GM18519 (cell line): Measurements from ENCODE around the gene RERE.

ENCODE experiments used
- ATAC-seq: cut with Tn5 transposase; IDR thresholded peaks from one replicate; pipeline ENCODE4 v1.9.1; 2021; ENCODE audit warnings: mild to moderate bottlenecking, moderate library complexity; ENCODE audit not compliant: unreplicated experiment, low FRiP score

The RERE gene

DNA sequence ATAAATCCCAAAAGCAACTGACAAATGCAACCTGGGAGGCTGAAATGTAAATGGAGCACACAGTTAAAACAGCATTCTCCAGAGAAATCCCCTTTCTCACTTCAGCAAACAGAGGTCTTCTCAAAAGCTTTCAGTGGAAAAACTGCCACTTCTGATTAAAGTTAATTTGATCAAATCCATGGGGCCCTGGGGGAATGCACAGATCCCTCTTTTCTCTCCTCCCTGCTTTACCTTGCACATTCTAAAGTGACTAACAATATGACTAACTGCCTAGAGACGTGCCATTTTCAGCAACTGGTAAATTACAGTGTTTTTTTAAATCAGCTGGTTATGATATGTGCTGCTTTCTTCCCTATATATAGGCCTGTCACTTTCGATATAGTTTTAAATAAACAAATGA is 142.5 kb downstream of the RERE start:
- no peak for ATAC-seq

DNA sequence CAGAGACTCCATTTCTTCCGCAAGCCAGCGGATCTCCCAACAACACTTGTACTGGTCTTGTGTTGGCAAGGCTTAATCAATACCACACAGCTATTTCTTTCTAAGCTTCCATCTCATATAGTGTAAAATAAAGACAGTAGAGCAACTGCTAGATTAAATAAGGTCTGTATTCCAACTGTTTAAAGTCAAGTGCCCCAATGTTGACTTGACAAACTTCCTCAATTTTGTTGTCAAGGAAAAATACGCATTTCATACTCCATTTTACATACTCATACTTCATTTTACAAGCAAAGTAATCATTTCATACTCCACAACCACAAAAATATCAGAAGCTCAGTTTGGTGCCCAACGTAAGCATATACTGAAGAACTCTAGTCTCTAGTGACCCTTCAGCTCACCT is 143.0 kb downstream of the RERE start:
- ATAC-seq = no peak

DNA sequence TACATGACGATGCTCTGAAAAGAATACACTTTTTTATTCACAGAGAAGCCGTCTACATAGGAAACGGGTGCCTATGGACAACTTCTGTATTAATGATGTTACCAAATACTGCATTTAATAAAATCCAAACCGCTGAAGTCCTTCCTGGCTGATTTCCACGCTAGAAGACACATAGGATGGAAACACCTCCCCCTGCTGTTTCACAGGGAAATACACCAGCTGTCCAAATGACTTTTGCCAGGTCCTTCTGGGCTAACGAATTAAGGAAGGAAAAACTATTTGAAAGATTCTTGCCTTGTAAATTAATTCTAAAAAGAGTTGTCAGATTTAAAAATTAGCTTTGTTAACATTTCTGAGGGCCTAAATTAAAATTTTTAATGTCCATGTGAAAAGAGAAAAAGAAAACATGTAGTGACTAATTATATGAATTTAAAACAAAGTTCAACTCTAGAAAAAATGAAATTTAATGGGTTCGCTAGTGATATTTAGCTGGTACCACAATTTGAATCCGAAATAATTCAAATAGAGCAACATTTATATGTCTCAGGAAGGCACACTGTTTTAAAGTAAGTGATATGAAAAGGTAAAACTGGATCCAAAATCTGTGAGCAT is 146.0 kb downstream of the RERE start:
- ATAC-seq = no peak

DNA sequence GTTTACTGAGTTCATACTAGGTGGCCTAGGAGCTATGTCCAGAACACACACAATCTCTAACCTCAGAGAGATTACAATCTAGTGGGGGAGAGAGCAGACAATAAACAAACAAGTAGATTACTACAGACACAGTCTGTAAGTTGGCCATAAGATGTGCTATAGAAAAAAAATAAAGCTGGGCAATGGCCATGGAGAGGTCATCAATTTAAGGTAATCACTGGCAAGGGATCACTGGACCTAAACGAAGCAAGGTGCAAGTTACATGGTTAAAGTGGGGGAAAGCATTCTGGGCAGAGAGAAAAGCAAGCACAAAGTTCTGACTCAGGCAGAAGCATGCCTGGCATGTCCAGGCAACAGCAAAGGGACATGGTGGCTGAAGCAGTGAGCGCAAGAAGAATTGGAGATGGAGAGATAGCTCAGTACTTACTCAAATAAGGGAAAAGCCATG is 147.0 kb downstream of the RERE start:
- no peak for ATAC-seq

DNA sequence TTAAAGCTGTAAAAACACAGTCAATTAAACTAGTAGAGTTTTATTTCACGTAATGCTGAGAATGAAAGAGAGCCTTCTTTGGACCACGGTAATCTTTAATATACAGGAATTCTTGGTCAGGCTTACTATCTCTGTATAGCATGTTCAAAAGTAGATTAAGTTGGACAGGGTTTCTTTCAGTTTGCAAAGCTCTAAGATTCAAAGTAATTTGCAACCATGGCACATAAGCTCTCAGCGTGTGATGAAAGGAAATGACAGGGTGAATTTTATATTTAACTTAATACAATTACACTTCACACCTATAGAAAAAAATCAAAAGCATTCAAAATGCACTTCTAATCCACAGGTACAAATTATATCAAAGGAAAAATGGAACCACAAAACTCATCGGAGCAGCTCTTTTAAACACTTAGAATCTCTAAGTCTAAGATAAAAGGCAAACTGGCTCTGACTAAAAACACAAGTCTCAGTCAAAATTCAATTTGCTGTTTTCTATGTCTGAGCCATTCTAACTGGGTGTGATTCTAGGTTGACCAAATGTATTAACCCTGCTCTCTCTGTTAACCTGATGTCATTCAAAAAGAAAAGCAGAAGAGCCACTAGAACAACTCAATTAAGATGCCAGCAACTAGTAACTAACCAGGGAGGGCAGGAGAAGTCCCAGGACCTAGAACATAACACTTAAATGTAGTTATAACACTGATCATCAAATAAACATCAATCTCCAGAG is 147.7 kb downstream of the RERE start:
- no peak for ATAC-seq

DNA sequence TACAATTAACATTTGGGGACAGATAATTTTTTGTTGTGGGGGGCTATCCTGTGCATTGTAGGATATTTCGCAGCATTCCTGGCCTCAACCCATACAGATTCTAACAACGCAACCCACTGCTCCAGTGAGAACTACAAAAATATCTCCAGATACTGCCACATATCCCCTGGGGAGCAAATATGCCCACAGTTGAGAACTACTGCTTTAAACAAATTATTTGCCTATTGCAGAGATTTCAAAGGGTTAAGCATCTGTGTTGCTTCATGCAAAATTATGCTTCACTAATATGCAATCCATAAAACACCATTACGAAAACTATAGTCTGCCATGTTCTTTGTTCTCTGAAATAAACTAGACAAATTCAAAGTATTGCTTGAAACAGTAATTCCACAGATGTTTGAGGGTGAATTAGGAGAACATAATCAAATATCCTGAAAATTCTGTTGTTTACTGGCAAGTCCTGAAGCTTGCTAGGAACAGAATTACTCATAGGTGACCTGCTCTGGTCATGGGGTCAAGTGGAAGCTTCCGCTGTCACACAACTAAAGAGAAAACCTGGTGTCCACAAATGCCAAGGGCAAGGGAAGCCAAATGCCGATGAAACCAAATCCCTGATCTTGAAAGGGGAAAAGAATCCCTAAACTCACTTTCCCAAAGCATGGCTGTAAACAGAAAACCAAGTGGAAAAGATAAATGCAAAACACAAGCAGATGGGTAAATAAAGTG is 149.4 kb downstream of the RERE start:
- no peak for ATAC-seq

DNA sequence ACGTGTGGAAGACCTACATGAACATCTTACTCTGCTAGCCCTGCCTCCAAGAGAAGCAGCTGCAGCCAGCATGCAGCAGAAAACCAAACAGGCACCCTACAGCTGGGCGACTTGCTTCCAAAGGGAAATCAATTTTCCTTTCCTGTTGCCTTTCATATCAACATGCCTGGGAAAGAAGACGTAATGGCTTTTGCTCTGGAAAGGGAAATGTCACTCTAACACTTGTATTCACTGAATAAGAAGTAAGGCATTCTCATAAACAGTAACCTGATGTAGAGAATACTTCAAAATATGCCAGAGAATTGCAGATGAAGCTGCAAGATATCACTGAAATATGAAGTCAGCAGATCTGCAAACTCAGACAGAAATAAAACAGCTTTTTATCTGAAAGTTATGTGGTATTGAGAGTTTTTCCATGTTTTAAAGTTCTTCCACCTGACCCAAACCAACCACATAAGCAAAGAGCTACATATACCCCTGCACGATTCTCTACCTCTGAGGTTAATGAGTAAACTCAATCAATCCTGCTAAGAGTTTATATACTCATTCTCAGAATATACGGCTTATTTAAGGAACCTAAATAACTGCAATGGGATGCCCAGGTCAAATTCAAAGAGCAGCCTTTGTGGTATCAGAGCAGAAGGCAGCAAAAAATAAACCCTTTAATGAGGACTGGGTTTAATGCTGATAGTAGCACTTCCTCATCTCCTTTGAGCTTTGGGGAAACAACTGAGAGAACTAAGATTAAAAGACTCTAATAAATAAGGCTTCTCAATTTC is 150.9 kb downstream of the RERE start:
- no peak for ATAC-seq

DNA sequence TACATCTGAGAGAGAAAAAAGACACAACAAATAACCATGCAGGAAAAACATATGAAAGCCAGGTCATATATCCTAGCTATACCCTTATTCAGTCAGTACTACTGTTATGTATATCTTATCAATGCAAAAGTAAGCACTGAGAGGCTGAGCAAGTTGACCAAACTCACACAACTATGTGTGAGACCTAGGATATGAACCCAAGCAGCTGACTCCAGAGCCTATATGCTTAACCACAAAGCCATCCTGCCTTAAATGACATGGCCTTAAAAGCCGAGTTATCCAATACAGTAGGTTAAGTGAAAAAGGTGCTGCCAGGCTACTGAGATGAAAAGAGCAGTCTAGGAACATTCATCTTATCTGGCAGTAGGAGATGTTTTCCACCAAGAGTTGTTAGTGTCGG is 151.6 kb downstream of the RERE start:
- no peak for ATAC-seq

DNA sequence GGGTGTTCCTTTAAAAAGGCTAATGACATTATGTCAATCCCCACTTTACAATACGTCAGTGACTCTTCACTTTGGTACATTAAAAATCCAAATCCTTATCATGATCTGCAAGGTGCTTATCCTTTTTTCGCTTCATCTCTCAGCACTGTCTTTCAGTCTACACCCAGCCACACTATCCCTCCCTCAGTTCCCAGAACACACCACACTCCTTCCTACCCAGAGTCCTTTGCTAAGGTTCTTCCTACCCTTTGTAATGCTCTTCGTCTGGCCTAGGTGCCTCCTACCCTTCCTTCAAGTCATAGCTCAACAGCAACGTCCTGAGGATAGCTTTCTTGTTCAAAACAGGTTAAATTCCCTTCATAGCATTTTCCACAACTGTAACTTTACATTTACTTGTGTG is 152.6 kb downstream of the RERE start:
- no peak for ATAC-seq

DNA sequence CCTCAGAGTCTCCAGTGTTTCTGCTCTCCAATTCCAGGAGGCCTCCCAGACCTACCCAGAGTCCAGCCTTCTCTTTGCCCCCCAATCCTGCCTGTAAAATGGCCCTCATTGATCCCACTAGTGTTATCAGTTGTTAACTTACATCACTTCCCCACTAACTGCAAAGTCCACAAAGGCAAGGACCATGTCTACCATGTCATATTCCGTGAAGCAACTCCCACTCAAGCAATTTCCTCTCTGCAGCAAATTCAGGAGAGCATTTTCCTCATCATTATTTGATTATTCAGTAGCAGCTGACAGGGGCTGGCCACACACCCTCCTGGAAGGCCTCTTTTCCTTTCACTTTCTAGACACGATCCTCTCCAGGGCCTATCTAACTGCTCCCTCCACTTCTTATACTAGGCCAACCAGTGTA is 153.5 kb downstream of the RERE start:
- no peak for ATAC-seq

DNA sequence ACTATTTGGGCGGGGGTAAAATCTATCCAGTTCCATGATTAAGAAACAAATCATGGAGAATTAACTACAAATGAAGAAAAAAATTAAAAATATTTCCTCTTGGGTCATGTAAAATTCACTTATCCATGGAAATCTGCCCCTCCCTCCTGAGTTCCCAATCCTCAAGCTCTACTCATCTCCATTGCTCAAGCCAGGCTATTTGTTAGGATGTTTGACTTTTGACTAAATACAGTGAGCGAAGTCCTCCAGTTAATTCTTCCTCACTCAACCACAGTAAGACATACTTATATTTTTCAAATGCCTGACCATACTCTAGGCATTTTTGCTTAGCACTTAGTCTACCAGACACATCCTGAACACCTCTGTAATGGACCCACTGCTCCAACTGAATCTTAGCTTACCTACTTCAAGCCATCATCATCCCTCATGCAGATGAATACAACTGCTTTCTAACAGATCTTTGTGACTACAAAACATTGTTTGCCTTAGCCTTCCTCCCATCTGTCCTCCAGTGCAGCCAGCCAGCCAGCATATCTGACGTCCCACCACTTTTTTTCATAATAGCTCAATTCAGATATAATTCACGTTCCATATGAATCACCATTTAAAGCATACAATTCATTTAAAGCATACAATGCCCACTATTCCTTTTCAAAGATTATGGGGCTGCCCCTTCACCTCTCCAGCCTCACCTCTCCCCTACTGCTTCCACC is 154.2 kb downstream of the RERE start:
- no peak for ATAC-seq

DNA sequence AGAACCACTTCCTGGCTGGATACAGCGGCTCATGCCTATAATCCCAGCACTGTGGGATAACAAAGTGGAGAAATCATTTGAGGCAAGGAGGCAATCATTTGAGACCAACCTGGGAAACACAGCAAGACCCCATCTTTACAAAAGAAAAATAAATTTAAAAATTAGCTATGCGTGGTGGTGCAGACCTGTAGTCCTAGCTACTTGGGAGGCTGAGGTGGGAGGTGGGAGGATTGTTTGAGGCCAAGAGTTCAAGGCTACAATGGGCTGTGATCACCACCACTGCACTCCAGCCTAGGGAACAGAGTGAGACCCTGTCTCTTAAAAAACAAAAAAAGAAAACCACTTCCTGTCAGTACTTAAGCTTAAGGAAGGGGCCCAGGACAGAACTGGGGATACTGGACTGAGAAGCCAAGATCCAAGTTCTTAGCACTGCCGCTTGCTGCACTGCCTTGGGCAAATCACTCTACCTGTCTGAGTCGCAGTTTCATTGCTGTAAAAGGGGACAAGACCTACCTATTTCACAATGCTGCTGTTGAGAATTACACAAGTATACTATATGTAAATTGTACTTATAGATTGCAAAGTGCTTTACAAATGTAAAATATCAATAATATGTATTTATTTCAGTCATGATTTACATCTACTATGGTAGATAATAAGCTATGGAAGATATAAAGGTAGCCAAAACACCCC is 154.9 kb downstream of the RERE start:
- no peak for ATAC-seq

DNA sequence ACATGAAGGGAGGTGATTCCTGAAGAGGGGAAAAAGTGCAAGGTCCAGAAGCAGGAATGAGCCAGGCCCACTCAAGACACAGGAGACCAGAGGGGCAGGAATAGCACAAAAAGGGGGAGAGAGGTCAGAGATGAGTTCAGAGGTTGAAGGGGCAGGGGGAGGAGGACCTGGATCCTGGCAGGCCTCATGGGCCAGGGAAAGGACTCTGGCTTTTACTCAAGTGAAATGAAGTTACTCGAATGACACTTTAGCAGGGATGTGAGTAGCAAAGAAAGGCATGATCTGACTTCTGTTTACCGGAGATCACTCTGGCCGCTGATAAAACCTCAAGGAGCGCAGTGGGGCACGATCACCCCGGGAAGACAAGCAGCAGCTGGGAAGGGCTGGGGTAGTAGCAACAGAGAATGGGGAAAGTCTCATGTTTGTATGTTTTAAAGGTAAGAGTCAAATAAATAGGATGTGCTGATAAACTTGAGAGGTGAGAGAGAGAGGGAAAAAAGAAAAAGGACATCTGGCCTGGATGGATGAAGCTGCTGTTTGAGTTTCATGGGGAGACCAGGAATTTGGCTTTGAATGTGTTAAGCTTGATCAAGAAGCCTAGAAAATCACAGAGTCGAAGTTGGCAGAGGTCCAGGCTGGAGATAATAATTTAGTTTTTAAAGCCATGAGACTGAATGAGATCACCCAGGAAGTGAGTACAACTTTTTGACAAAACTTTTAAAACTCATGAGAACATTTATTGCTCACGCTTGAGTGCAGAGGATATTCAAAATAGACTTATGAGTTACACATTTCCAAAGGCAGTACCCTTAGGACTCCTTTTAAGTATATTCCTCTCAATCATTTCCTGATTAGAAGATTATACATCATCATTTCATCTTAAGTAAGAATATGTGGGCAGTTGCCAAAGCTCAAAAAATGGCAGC is 156.0 kb downstream of the RERE start:
- no peak for ATAC-seq

DNA sequence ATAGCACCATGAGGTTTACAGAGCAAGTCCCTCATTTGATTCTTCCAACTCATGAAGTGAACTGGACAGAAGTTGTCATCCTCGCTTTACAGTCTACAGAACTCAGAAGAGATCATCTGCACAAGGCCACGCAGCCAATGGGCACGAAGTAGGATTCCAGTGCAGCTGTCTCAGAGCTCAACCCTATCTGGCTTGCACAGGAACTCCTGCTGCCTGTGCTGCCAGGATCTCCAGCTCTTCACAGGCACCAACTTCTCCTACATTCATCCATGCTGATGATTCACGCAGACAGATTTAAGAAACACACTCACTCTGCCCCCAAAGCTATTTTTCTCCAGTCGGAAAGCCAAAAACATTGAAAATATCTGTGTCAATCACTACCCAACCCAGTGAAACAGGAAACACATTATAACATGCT is 157.0 kb downstream of the RERE start:
- ATAC-seq = no peak

DNA sequence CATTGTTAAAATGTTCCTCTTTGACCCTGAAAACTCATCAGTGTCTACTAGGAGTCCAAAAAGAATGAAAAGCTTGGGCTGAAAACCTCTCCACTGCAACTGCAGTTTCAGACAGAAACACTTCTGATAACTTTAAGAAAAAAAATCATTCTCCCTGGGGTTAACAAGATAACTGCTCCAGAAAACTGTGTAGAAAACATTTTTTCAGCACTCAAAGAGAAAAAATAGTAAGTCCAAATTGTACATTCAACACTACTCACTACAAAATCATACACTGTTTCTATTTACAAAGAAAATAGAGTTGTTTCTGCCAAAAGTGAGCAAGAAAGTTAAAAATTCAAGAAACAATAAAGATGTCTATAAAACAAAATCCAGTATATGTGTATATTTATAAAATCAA is 157.8 kb downstream of the RERE start:
- no peak for ATAC-seq

DNA sequence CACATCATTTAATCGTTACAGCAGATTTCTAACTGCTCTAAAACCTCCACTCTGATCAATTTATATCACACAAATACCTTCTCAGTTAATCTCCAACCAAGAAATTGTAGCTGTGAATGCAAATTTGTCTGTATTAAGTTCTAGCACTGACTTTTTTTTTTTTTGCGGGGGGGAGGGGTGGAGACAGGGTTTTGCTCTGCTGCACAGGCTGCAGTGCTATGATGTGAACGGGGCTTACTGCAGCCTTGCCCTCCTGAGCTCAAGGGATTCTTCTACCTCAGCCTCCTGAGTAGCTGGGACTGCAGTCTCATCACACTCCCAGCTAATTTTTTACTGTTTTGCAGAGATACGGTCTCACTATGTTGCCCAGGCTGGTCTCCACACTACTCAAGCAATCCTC is 163.6 kb downstream of the RERE start:
- no peak for ATAC-seq

DNA sequence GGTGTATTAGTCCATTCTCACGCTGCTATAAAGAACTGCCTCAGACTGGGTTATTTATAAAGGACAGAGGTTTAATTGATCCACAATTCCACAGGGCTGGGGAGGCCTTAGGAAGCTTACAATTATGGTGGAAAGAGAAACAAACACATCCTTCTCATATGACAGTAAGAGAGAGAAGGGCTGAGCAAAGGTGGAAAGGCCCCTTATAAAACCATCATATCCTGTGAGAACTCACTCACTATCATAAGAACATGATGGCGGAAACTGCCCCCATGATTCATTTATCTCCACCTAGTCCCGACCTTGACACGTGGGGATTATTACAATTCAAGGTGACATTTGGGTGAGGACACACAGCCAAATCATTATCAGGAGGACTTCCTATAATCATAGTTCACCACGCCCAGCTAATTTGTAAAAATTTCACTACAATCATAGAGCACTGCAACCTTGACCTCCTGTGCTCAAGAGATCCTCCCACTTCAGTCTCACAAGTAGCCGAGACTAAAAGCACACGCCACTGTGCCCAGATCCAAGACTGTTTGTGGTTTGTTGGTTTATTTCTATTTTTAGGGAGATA is 164.9 kb downstream of the RERE start:
- no peak for ATAC-seq

DNA sequence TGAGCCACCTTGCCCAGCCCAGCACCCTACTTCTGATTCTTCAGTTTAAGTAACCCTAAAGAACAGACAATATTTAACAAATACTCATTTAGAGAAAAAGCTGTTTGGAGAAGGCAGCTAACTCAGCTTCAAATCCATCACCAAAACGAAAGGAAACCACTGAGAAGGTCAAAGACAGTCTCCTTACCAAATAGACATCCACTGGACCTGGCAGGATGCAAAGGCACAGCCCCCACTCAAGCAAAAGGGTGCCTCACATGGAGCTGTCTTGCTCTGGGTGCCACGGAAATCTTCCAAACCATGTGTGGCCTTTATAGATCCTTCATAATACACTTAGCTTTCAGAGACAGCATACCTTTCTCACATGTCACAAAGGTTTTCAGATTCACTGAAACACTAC is 165.5 kb downstream of the RERE start:
- no peak for ATAC-seq
